ENCODE measurements around the gene FBXO31.

Gene FBXO31

DNA sequence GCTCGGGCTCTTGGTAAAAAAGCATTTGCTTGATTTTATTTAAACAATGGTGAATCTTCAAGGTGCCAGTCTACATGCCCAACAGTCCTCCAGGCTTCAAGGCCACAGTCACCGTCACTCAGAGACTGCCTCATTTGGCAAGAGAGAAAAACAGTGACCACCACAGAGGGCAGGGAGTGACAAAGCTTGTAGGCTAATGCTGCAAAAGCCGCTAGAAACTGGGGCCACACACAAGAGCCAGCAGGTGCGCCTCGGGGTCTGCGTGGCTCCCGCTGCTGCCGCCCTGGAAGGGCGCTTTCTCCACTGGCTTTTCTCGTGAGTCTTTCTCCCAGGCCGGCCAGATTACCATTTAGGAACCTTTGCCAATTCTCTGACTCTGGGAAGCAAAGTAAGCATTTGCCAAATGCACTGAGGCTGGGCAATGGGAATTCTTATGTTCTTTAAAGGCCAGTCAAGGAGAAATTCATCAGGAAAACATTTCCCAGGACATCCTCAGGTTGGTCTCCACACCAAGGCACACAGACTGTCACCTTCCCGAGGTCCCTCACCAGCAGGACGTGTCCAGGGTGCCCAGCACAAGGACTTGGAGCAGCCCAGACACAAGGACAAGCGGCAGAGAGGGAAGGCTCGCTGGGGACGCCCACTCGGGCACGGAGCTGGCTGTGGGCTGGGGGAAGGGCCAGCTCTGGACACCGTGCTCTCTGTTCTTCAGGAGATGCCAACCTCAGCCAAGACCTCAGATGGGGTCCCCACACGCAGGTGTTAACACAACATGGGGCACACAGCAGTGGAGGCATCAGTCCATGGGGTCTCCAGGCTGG lies 53.9 kb downstream of the FBXO31 start:
- no peak for DNase-seq (ENCODE audit: low read depth in 2 of 2)

DNA sequence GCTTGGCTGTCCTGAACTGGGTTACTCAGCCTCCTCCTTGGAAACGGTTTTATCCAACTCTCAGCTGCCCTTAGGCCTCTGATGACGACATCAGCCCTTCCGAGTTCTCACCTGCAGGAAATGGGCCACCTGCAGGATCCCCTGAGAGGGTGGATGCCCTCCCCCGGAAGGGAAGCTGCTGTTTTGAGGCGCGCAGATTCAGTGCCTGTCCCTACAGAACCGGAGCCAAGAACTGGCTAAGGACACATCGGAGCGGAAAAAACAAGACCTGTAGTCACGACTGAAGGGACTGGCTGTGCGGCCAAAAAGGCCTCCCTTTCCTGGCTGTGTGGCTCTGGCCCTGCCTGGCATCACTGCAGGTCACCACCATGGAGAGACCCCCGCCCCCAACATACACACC lies 54.7 kb downstream of the FBXO31 start:
- DNase-seq (ENCODE audit: low read depth in 2 of 2): no peak

DNA sequence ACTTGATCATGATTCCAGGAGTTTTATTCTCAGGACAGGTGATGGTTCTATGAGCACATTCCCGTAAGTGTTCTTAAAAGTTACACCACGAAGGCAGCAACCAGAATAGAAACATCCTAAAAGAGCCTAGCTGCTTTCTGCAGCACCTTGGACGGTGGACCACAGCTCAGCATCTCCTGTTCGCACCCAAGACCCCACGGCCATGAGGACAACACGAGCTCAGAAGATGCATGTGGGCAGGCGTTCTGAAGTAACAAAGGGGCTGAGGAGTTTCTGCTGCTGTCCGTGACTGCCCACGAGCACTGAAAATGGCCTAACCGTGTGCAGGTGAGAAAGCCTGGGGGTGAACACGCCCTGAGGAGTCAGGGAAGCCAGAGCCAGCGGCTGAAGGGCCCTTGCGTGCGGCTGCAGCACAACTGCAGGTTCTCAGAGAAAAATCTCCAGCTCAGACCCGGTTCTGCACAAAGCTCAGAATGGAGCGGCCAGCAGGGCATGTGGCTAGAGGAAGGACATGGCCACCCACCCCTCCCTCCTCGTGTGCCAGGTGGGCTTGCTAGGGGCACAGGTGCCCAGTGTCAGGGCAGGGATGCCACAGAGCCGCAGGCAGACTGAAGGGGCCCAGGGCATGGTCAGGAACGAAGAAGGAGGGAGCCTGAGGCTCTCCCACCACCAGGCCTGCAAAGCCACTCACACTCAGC lies 55.6 kb downstream of the FBXO31 start:
- no peak for DNase-seq (ENCODE audit: low read depth in 2 of 2)

DNA sequence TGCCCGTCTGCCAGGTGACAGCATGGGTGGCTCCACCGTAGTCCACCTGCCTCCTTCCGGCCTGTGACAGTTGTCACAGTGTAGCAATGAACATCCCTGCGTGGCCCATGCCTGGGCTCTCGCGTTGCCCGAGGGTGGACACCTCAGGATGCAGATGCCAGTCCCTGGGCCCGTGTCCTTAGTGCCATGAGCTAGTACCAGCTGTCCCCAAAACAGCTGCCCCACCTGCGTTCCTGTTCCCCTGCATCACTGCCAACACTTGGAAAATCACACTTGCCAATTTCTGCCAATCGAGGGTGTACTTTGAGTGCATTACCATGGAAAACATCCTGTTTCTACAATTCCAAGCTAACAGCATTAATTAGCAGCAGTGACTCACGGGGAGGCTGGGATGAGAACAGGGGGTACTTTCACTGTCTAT lies 57.4 kb downstream of the FBXO31 start:
- no peak for DNase-seq (ENCODE audit: low read depth in 2 of 2)

DNA sequence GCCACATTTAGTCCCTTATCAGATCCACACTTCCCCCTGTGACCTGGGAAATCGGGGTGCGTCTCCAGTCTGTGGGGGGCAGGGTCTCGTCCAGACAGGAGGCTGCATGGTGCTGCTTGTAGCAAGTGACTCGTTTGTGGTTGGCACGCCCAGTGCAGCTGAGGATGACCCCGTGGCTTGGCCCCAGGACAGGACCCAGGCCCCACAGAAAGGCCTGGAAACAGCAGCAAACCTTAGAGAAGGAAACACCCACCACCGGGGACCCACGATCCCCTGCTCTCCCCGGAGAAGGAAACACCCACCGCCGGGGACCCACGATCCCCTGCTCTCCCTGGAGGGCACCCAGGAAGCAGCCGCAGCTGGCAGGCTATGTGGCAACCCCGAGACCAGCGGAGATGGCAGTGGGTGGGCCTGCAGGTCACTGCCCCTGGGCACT lies 58.1 kb downstream of the FBXO31 start:
- no peak for DNase-seq (ENCODE audit: low read depth in 2 of 2)

DNA sequence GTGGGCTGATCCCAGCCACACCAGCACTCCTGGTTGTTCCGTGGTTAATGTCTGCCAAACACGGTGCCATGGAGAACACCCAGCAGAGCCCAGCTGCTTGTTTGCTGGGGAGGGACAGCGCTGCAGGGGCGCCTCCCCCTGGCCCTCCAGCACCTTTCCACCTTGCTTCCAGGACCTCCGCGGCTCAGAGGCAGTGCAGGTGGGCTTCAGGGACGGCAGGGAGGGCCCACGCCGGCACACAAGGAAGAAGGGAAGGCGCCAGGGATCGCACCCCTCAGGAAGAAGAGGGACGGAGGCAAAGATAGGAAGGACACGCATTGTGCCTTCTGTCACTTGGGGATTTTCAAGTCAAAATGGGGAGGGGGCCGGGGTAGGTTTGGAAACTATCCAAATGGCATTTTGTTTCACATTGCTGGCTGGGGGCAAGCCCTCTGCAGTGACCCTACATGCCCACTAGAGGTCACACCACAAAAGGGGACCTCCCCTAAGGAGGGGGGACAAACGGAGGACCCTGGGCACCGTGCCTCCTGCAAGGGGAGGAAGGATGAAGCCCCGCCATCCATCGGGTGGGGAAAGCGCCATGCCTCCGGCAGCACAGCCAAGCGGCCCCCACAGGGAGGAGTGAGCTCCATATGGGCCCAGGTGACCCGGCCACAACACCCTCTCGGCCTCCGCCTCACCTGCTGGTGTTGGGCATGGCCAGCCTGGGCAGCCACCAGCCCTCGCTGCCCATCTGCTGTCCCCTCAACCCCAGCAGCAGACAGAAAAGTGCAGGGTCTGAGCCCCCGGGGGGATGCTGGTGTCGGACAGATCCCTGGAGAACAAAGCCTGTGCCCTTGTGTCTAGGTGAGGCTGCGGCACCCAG lies 58.9 kb downstream of the FBXO31 start:
- DNase-seq (ENCODE audit: low read depth in 2 of 2): no peak

DNA sequence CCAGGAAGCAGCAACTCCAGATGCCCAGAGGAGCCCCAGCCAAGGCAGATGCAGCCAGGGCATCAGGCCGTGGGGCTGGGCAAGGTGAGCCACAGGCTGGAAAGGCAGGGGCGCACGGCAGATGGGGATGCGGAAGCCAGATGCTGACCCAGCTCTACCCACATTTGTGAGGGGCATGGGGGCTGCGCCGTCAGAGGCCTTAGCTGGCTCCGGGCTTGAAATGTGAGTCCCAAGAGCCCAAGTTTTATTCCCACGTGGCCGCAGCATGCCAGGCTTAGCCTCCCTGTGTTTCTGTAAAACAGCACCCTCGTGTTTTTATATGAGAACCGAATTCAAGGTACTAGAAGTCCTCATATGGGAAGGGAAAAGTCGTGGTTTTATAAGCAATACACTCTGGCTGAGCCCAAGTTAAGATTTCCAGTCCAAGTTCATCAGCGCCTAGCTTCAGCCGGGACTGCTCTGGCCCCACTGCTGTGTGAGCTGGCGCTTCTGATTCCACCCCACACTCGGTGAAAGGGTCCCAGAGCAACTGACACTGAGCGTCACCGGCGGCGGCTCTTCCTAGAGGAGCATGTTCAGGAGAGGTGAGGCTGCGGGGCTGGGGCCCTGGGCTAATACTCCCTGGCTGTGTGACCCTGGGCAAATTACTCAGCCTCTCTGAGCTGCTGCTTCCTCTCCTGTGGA lies 59.7 kb downstream of the FBXO31 start:
- DNase-seq (ENCODE audit: low read depth in 2 of 2): no peak

DNA sequence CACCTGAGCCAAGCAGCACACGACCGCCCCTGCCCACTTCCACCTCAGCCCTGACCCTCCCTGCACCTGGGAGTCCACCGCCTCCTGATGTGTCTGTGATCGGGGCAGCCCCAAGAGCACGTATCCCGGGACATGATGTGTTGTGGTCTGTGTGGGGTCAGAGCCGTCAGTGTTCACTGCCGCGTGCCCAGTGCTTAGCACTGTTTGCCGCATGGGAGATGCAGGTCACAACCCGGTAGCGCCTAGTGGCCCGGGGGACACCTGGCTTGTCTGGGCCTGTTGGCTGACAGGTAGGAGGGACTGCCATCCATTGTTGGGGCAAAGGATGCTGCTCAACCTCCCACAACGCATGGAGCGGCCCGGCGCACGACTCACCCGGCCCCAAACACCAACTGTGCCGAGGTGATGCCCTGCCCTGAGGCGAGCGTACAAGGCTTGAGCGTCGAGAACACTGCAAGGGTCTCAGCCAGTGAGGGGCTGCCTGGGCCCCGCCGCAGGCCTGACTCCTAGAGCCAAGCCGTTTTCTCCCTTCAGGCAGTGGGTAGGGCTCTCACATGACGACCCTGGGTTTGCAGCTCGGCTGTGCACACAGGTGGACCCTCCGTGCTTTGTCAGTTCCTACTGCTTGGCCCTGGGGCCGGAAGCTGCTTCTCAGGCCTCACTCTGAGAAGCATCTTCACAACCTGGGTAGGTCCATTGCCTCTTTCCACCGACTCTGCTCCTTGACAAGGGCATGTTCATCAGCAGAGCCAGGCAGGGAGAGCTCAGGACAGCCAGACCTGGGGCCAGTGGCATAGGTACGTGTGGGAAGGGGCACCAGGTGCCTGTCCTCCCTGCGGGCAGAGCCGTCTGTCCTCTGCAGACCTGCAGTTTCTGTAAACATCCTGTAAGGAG lies 60.5 kb downstream of the FBXO31 start:
- DNase-seq (ENCODE audit: low read depth in 2 of 2): no peak

DNA sequence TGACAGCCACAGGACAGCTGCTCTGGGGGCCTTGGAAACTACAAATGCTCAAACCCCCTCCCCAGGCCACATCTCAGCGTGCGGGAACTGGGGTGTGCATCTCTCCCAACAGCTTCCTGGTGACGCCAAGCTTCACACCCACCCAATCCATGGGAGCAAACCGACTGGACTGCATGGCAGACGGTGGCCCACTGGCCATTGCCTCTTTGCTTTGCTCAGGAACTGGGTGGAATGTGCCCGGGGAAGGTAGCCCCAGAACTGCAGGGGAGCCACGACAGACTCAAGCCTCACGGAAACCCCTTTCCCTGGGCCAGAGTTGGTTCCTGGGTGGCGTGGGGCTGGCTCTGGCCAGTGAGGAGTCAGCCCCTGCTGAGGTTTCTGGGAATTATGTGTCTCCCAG lies 61.2 kb downstream of the FBXO31 start:
- no peak for DNase-seq (ENCODE audit: low read depth in 2 of 2)

DNA sequence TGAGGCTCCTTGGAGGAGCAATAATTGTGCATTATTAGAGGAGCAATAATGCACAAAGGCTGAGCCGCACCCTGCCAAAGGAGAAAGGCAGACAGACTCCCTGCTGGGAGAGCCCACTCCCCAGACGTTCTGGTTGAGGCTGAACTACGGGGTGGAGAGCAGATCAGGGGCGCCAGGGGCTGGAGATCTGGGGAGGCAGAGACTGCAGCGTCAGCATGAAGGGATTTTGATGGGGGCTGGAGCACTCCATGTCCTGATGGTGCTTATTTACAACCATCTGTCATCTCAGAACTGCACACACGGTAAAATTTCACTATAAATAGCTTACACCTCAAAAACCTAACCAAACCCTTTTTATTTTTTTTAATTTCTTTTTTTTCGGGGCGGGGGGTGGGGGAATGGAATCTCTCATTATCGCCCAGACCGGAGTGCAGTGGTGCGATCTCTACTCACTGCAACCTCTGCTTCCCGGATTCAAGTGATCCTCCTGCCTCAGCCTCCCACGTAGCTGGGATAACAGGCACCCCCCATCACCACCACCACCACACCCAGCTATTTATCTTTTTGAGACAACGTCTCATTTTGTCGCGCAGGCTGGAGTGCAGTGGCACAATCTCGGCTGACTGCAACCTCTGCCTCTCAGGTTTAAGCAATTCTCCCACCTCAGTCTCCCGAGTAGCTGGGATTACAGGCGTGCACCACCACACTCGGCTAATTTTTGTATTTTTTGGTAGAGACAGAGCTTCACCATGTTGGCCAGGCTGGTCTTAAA lies 62.1 kb downstream of the FBXO31 start:
- no peak for DNase-seq (ENCODE audit: low read depth in 2 of 2)

DNA sequence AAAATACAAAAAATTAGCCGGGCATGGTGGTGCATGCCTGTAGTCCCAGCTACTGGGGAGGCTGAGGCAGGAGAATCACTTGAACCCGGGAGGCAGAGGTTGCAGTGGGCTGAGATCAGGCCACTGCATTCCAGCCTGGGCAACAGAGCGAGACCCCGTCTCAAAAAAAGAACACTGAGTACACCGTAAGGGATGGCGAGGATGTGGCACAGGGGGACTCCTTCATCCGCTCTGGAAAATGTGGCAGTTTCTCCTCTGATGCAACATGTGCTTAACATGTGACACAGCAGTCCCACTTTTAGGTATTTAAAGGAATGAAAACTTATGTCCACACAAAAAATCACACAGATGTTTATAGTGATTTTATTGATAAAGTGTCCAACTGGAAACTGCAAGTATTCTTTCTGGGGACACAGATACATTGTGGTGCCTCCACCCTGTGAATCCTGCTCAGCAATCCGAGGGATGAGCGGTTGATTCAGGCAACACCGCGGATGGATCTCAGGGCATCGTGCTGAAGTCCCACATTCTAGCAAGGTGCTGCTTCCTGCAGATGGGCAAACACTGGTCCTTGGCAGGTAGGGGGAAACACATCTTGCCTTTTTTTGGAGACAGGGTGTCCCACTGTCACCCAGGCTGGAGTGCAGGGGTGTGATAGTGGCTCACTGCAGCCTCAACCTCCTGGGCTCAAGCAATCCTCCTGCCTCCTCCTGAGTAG lies 62.9 kb downstream of the FBXO31 start:
- no peak for DNase-seq (ENCODE audit: low read depth in 2 of 2)

DNA sequence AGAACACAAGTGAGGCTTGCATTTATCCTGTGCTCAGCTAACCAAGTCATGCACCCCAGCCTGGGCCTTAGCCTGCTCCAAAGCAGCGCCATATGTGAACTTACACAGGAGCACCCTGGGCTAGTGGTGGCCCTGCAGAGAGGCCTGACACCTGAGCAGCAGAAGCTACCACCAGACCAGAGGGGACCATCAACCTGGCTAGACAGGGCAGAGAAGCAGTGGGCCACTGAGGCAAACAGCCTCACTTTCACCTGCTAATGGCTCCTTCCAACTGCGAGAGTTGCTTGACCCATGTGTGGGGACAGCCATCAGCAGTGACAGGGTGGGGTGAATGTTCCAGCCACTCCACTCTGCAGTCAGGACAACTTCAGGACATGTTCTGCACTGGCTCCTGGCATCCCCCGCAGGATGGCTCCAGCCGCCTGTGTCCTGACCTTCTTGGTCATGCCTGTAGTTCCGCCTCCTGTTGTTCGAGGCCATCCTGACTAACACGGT lies 63.5 kb downstream of the FBXO31 start:
- DNase-seq (ENCODE audit: low read depth in 2 of 2): no peak

DNA sequence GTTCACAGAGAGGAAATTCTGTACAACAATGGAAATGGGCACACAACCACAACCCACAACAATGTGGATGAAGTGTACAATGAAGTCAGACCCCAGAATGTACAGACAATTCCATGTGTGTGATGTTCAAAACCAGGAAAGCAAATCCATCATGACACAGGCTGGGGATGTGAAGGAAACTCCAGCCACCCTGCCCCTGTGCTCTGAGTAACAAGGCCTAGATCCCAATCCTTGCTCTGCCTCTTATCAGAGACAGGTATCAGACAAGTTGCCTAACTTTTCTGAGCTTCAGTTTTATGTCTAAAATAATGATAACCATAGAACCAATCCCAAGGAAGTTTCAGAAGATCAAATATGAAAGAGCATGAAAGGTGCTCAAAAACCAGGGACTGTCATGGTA lies 64.6 kb downstream of the FBXO31 start:
- no peak for DNase-seq (ENCODE audit: low read depth in 2 of 2)

DNA sequence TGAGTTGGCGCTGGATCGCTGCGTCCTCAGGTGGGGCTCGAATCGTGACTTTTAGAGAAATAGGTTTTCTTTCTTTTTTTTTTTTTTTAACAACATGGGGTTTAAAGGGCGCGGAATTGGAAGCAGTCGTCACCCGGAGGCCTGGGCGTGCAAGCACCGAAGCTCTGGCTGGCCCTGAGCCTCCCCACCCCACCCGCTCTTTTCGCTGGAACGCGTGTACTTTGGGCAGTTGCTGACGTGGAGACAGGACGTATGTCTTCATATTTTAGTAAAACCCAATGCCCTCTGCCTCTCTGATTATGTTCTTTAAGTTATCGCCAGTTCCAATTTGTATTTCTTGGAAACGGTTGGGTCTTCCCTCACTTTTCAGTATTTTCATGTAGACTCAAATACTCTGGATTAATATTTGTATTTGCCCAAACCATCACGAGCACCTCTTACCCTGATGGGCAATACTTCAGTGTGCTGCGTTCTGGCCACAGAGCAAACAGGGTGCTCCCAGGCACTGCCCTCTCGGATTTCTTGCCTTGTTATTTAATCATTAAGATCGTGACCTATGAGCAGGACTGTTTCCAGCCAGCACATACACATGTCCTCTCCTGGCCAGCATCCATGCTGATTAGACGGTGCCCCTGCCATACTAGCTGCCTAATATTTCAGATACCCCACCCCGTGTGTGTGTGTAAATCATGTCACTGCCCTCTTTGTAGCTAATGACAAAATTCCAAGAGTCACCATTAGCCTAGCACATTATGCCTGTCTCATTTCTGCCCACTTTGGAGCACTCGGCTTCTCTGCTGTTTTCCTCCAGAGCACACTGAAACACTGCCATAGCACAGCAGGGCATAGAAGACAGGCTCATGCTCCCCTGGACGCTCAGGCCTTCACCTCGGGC lies 65.6 kb downstream of the FBXO31 start:
- no peak for DNase-seq (ENCODE audit: low read depth in 2 of 2)

DNA sequence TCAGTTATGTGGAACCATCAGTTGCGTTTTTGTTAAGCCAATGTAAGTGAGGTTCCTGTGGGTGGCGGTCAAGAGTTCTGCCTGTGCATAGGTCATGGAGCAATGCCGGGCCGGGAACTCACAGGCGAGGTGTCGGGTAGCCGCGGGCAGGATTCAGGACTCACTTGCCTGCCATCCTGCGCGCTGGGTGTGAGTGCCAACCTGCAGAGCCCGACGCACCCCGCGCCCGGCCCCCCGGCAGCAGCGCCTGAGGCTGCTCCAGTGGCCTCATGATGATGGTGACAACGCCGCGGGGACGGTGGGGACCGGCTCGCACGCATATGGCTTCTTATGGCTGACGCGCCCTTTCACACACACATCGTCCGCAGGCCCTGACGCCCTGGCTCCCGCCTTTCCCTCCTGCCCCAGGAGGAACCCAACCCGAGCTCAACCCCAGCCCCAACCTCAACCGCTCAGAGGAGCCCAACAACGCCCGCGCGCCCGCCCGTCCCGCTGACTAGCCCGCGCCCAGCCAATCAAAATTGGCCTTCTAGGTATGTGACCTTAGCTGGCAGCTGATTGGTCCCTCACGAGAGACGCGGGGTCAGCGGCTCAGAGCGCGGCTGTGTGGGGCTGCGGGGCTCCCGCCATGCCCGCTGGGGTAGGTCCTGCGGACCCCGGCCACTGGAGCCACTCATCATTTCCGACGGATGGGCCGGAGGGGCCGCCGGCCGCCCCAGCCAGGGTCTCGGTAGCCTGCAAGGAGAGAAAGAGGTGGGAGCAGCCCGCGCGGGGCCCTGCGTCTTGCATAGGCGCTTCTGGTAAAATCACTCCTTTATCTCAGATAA lies 66.4 kb downstream of the FBXO31 start, which contains the start of gene C16orf95:
Gene C16orf95, minus strand, starts transcription at position 470 of the 827 bp plus-strand sequence. Its CDS starts 150 bp downstream, at position 320.
- peak; percentile 91 to 93 for DNase-seq (ENCODE audit: low read depth in 2 of 2)

DNA sequence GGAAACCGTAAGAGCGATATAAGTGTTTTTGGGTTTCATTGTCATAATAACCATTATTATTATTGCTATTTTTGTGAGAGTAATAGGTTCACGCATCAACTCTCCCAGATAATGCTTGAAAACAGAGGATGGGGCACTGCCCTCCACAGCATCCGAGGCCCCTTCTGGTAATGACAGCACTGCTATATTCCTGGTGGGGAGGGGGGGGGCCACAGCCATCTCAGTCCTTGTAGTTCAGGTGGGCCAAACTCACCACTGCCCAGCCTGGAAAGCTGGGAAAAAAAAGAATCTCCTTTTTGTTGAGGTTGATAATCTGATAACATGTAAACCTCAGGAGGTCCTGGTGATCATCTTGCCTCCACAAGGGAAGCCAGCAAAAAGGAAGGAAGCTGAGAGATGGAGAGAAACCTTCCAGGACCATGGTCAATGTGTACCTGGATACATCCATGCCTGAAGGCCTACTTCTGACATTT lies 67.1 kb downstream of the FBXO31 start:
- DNase-seq (ENCODE audit: low read depth in 2 of 2): no peak

DNA sequence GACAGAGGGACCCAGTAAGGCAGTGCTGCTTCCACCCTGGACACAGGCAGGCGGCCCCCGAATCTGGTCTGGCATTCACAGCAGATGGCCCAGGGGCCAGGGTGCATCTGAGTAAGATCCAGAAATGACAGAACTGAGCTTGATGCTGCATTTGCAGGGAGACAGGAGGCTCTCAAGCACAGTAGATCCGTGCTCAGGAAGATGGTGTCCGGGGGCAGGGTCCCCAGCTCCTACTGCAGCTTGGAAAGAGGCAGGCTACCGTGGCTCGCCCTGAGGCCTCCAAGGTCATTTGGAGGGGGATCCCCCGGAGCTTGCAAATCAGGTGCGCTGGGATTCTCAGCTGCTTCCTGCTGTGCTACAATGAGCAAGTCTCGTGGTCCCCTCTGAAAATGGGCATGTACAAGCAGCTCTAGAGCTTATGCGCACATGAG lies 68.6 kb downstream of the FBXO31 start:
- DNase-seq (ENCODE audit: low read depth in 2 of 2): no peak
